Right renal pelvis (tissue), 4 donors: Measurements from ENCODE around the gene ALAS1. TPM values are rescaled to one million over a fixed set of nuclear protein-coding genes. Genes with fewer than 3 reads are reported as not detected.
"Not testable (repeated sequence)": the region's sequence is repeated elsewhere in the genome, so short reads cannot be mapped to it uniquely, and the experiment has no call there.

Source experiments
- DNase-seq, 4 donors: peaks; one replicate each; pipeline ENCODE4 v3.0.0-alpha.2; 2013; ENCODE audit warnings: low read depth in 4 of 4, low spot score in 3 of 4, missing footprints in 1 of 4
- polyA plus RNA-seq, 4 donors: library from polyadenylated mRNA; unstranded; fragments of 120-200 nt; gene quantifications; one replicate each; pipeline ENCODE4 v1.2.1, GENCODE V29; 2013; ENCODE audit not compliant: insufficient read length in 4 of 4

Gene ALAS1
- 10 to 100 TPM; 46.2 to 53.4 (median 48.1) TPM for polyA plus RNA-seq

DNA sequence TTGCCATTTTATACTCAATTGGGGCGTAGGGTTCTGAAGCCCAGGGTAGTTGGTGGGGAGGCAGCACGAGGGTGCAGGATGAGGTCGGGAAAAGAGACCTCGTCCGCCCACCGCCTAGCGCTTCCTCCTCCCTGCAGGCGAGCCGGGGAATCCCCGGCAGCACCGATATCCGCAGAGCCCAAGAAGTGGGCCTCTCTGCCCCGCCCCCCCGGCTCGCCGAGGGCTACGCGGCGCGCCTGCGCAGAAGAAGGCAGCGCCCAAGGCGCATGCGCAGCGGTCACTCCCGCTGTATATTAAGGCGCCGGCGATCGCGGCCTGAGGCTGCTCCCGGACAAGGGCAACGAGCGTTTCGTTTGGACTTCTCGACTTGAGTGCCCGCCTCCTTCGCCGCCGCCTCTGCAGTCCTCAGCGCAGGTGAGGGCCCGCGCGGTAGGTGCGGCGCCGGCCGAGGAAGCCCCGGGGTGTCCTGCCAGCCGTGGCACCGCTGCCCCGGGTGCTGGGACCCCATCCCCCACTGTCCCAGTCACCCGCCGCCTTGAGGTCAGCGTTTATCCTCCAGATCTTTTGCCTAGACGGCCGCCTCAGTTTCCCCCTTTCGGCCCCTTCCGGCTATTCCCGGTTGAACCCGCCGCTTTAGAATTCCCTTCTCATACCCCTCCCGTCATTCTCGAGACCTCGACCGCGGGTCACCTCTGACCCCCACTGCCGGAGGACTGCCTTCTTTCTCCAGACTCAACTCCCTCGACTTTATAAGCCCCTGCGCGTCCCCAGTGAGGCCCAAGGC is at the start of gene ALAS1:
Gene ALAS1, plus strand, starts transcription at position 319 of the 784 bp plus-strand sequence. CDS start 1,082 bp downstream, outside the sequence.
- DNase-seq = peak; percentile 85 to 95 (median 88)

- DNase-seq = no peak
Measured at GRCh38 chr3:52149021-52149420, 48.9 kb upstream of the ALAS1 start.

DNA sequence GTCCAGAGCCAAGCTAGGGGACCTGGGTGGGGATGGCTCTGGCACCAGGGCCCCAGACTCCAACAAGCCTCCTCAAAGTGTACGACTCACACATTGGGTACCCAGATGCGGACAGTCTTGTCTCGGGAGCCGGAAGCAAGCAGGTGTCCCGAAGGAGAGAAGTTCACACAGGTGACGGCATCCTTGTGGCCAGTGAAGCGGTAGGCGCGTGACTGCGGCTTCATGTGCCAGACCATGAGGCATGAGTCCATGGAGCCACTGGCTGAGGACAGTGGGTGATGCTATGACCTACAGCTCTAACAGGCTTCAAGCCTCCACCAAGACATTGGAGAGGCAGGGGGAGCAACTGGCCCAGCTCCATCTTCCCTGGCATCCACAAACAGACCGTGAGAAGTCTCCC is 48.2 kb upstream of the ALAS1 start:
- DNase-seq = no peak

- no peak for DNase-seq
Measured at GRCh38 chr3:52150357-52150756, 47.6 kb upstream of the ALAS1 start.

GRCh38 chr3:52150860-52151259 is 47.1 kb upstream of the ALAS1 start:
- DNase-seq = no peak

GRCh38 chr3:52151991-52152390 is 46.0 kb upstream of the ALAS1 start:
- not testable (repeated sequence) for DNase-seq

DNA sequence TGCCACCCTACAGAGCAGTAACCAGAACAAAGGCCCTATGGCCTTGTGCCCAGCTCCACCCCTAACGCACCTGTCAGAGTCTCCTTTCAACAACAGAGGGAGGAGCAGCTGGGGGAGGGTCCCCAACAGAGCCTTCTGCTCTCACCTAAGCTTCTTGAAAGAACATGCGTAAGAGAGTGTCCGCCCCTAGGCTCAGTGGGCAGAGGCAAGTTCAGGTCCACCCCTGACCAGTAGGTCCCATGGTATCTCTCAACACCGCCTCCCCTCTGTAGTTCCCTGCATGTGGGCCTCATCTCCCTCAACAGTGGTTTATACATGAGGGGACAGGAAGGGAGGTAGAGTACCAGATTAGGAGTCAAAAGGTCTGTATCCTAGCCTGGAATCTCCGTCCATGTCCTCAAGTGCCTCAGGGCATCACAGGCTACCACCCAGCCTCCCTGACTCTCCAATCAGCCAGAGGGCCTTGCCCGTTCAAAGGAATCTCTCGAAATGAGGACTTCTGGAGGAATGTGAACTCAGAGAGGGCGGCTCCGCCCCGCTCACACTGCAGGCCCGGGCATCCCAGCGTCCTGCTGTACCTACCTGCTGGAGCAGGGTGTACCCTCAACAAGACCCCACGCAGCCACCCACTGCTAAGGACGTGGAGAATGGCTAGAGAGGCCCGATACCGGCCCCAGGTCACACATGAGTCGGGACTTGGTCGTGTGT is 44.4 kb upstream of the ALAS1 start:
- DNase-seq = no peak

- peak; percentile 83 to 90 (median 86) for DNase-seq
Measured at GRCh38 chr3:52154135-52155094, 43.5 kb upstream of the ALAS1 start, which contains the start of gene POC1A. TSS of gene POC1A (minus strand) at chr3:52154423. CDS start at chr3:52154372, 51 bp downstream.

DNA sequence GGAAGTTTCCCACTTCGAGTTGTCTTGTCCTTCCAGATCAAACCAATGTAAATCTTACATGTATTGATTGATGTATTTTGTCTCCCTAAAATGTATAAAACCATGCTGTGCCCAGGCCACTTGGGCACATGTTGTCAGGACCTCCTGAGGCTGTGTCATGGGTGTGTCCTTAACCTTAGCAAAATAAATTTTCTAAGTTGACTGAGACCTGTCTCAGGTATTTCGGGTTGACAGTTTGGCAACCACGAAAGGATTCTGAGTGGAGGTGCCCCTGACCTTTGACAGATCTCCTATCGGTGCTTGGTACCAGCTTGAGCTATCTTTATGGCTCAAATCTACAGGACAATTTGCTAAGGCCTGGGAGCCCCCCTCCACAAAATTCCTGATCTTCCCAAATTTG is 42.0 kb upstream of the ALAS1 start:
- no peak for DNase-seq

DNA sequence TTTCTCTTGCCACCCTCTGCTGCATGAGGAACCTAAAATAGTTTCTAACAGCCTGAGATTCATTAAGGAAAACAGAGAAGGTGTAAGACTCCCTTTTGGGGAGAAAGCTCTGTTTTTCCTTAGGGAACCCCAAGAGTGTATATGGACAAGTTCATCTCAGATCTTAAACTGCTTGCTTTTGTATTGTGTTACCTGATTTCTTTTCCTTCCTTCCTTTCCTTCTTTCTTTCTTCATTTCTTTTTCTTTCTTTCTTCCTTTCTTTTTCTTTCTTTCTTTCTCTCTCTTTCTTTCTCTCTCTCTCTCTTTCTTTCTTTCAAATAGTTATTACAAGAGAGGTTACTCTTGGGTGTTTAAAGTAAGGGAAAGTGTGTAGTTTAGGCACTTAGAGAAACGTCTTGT is 38.5 kb upstream of the ALAS1 start:
- DNase-seq = no peak

GRCh38 chr3:52162250-52162872 is 35.6 kb upstream of the ALAS1 start:
- no peak for DNase-seq

- DNase-seq = no peak
Measured at GRCh38 chr3:52167240-52167639, 30.7 kb upstream of the ALAS1 start.

DNA sequence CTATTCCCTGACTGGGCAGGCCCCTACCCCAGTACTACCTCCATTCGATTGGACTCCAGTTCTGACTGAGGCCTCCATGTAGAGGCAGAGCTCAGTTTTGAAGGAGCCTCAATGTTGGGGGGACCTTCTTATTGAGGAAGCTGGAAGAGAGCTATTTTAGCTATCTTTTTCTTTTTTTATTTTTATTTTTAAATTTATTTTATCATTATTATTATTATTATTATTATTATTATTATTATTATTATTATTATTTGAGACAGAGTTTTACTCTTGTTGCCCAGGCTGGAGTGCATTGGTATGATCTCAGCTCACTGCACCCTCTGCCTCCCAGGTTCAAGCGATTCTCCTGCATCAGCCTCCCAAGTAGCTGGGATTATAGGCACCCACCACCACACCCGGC is 27.7 kb upstream of the ALAS1 start:
- DNase-seq = not testable (repeated sequence)

DNA sequence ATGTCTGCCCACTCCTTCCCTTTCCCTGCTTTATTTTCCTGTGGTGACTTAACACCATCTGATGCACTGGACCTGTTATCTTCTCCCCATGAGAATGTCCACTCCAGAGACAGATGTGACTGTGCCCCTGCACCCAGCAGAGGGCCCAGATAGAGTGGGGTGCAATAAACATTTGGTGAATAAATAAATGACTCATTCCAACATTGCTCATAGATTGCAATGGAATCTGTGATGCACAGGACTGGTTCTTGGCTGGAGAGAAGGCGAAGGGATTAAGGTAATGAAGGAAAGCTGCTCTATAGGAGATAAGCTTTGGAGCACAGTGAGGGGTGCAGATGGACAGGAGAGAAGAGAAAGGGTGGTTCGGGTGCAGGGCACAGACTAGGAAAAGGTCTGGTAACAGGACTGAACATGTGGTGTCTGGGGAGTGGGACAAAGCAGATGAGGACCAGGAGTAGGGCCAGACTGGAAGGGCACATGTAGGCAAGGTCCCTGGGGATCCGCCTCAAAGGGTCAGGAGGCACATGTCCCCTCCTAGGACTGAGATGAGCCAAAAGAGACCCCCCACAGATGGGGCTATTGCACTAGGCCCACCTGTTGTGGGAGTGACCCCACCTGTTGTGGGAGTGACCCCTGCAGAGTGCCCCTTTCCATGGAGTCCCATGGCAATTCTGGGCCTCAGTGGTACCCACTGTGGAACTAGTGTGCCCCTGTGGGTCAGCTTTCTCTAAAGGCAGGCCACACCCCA is 26.3 kb upstream of the ALAS1 start:
- DNase-seq = no peak

DNA sequence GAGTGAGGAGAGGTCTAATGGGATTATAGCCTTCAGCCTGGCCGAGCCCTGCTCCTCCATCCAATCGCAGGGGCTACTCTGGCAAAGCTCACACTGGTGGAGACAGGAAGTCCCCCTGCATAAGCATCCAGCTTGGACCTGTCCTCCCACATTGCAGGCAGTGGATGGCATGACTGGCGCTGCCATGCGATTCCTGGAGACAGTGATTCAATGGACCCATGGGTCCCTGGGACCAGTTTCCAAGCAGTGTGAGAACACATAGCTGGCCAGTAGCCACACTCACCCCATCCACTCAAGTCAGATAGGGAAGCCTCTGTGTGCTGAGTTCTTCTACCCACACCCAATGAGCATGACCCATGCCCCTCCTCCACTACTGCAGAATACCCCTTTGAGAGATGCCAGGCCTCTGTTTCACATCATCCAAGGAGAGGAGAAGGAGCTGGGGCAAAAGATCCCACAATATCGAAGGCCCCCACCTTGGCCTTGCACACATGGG is 25.6 kb upstream of the ALAS1 start:
- DNase-seq = no peak

GRCh38 chr3:52173101-52173500 is 24.9 kb upstream of the ALAS1 start:
- DNase-seq = no peak

DNA sequence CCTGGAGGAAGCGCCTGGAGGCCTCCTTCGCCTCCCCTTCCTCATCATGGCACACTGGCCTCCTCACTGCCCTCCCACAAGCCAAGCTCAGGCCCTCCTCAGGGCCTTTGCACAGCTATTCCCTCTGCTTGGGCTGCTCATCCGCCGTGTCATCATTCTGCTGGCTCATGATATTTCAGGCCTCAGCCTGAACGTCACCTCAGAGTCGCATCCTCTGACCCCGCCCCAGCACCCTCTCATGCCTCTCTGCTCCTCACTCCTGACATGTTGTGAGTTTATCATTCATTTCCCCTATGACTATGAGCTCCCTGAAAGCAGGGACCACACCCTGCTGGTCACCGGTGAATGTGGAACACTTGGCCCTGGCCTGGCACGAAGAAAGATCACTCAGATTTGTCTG is 23.1 kb upstream of the ALAS1 start:
- no peak for DNase-seq

DNA sequence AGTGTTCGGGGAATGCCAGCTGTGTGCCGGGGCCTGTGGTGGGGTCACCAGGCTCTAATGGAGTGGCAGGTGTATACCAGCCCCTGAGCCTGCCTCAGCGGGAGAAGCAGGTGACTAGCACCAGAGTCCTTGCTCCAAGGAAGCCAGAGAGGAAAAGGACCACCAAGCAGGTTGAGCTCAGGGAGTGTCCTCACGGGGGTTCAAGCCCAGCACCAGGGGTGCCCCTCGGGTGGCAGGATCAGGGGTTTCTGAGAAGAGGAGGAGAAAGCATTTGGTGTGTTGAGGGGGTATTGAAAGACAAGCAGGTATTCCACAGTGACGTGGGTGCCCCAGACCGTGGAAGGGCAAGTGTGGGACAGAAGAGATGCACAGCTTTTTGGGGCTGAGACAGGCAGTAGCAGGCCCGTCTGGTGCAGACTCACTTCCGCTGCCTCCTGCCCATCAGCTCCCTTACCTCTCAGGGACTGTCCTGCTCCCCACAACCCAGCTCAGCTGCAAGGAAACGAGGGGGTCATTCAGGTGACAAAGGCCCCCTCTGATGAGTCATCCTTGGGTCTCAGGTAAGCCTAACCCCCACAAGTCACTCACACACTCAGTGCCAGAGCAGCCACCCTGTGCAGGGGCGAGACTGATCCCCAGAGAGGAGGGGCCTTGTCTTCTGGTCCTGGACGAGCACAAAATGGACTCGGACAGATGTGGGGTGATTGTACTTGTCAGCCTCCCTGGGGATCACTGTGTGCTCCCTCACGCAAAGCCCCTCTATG is 22.4 kb upstream of the ALAS1 start:
- DNase-seq = no peak
